HepG2 (cell line): ENCODE results near the gene PHF10. TPM values are rescaled to one million over a fixed set of nuclear protein-coding genes. Genes with fewer than 3 reads are reported as not detected.

ENCODE experiments used
- ARNT2 ChIP-seq: sonication (generic); formaldehyde crosslinking; IDR thresholded peaks from 2 replicates; pipeline ENCODE4 v1.8.0; 2022; ENCODE audit warnings: mild to moderate bottlenecking, low read depth, missing genetic modification reagents, moderate library complexity
- ATRX ChIP-seq: sonication (generic); formaldehyde crosslinking; IDR thresholded peaks from 2 replicates; pipeline ENCODE4 v1.4.0; 2020; ENCODE audit warnings: missing genetic modification reagents, borderline replicate concordance
- BORCS8-MEF2B ChIP-seq: sonication (generic); formaldehyde crosslinking; IDR thresholded peaks from 2 replicates; pipeline ENCODE4 v1.8.0; 2022; ENCODE audit warnings: mild to moderate bottlenecking, missing genetic modification reagents
- KLF11 ChIP-seq: IDR thresholded peaks from 2 replicates; pipeline ENCODE4 v1.6.1; 2016; ENCODE audit warnings: missing compliant biosample characterization
- RBAK ChIP-seq: sonication (generic); formaldehyde crosslinking; IDR thresholded peaks from 2 replicates; pipeline ENCODE4 v1.5.1; 2020; ENCODE audit warnings: mild to moderate bottlenecking, missing genetic modification reagents
- ZFP37 ChIP-seq: sonication (generic); formaldehyde crosslinking; IDR thresholded peaks from 2 replicates; pipeline ENCODE4 v1.4.0; 2020; ENCODE audit warnings: missing genetic modification reagents, borderline replicate concordance
- ZNF329 ChIP-seq: sonication (generic); formaldehyde crosslinking; IDR thresholded peaks from 2 replicates; pipeline ENCODE4 v1.9.0; 2021; ENCODE audit warnings: low read depth, mild to moderate bottlenecking, missing genetic modification reagents
- ZNF382 ChIP-seq: sonication (generic); formaldehyde crosslinking; IDR thresholded peaks from 2 replicates; pipeline ENCODE4 v1.5.0; 2020; ENCODE audit warnings: missing genetic modification reagents, mild to moderate bottlenecking, borderline replicate concordance
- ZNF562 ChIP-seq: sonication (generic); formaldehyde crosslinking; IDR thresholded peaks from 2 replicates; pipeline ENCODE4 v1.8.0; 2022; ENCODE audit warnings: missing genetic modification reagents, borderline replicate concordance
- ZNF775 ChIP-seq: sonication (generic); formaldehyde crosslinking; IDR thresholded peaks from 2 replicates; pipeline ENCODE4 v1.4.0; 2020; ENCODE audit warnings: missing genetic modification reagents, mild to moderate bottlenecking, moderate library complexity, borderline replicate concordance
- polyA plus RNA-seq, 8 experiments: library from polyadenylated mRNA; depleted of rRNA in 3 of 8; stranded (reverse) in 7 of 8; unstranded in 1 of 8; fragments of >200 nt; fragmentation: Illumina TruSeq in 4 of 8; extraction: Trizol in 4 of 8; gene quantifications; 2 replicates each; pipeline versions ENCODE4 v1.2.1 to v1.2.3, GENCODE V29; 2011 to 2016; ENCODE audit warnings: low read depth in 4 of 8, missing spikeins in 1 of 8, mixed read lengths in 1 of 8; ENCODE audit not compliant: insufficient read depth in 1 of 8
- total RNA-seq, 5 experiments: library from RNA; depleted of rRNA; stranded (reverse); fragments of >200 nt; fragmentation: Illumina TruSeq; extraction: Trizol; gene quantifications; 2 replicates each; pipeline ENCODE4 v1.2.3, GENCODE V29; 2016; ENCODE audit warnings: low read depth in 1 of 5
- TF ChIP-seq, protein P1 (sequence below): sonication (generic); formaldehyde crosslinking; IDR thresholded peaks from 2 replicates; pipeline ENCODE4 v1.8.0; 2022; ENCODE audit warnings: missing genetic modification reagents, mild to moderate bottlenecking, inconsistent platforms, borderline replicate concordance
- TF ChIP-seq, protein P2 (sequence below): sonication (generic); formaldehyde crosslinking; IDR thresholded peaks from 2 replicates; pipeline ENCODE4 v1.5.0; 2020; ENCODE audit warnings: mild to moderate bottlenecking, missing genetic modification reagents
- TF ChIP-seq, protein P3 (sequence below): IDR thresholded peaks from 2 replicates; pipeline ENCODE4 v1.6.1; 2016; ENCODE audit warnings: low read depth, control low read depth
- TF ChIP-seq, protein P4 (sequence below): sonication (generic); formaldehyde crosslinking; IDR thresholded peaks from 2 replicates; pipeline ENCODE4 v1.4.0; 2020; ENCODE audit warnings: missing genetic modification reagents
- TF ChIP-seq, protein P5 (sequence below): sonication (generic); formaldehyde crosslinking; IDR thresholded peaks from 2 replicates; pipeline ENCODE4 v1.8.0; 2022; ENCODE audit warnings: mild to moderate bottlenecking, missing genetic modification reagents; ENCODE audit not compliant: insufficient replicate concordance

The PHF10 gene
- total and polyA plus RNA-seq, 2 of the 13 experiments (the other 11 are each of a cell fraction or from before 2014, with no cell fraction given): 42.1 to 84.1 TPM

DNA sequence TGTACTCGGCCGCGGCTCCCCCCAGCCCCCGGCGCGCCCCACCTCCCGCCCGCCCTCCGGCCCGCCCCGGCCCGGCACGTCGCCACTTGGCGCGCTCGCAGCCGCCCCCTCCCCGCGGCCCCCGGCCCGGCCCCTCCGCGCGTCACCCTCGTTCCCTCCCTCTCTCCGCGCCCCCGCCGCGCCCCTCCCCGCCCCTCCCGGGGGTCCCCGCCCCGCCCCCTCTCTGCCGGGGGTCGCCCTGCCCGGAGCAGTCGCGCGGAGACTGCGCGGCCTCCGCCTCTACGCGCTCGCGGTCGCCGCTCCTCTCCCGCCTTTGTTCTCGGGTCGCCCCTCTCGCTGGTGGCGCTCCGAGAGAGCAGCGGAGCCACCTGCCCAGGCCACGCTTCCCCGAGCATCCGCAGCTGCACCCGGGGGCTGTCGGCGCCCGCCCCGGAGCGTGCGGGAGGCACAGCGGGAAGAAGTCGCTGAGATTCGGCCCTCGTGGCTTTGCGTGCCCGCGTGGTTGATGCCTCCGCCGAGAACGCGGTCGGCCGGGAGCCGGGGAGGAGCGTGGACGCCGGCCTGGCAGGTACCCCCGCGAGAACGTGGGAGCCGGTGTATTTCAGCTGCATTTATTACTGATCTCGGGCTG, at the start of gene PHF10 (continued):
- TF ChIP-seq, protein P1, sequence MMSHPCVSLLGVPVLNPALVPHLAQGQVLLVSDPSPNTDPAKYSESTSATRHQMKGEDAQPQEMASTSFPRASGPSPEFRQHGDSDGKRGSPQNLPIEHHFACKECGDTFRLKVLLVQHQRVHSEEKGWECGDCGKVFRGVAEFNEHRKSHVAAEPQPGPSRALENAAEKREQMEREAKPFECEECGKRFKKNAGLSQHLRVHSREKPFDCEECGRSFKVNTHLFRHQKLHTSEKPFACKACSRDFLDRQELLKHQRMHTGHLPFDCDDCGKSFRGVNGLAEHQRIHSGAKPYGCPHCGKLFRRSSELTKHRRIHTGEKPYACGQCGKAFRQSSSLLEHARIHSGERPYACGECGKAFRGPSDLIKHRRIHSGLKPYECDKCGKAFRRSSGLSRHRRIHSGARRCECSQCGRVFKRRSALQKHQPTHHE: peak; percentile 79; the same call in 1 of the 2 replicates
- TF ChIP-seq, protein P2, sequence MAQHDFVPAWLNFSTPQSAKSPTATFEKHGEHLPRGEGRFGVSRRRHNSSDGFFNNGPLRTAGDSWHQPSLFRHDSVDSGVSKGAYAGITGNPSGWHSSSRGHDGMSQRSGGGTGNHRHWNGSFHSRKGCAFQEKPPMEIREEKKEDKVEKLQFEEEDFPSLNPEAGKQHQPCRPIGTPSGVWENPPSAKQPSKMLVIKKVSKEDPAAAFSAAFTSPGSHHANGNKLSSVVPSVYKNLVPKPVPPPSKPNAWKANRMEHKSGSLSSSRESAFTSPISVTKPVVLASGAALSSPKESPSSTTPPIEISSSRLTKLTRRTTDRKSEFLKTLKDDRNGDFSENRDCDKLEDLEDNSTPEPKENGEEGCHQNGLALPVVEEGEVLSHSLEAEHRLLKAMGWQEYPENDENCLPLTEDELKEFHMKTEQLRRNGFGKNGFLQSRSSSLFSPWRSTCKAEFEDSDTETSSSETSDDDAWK (CRISPR knock-in tag): no peak
- TF ChIP-seq BORCS8-MEF2B (CRISPR knock-in tag) (peak; percentile 70), ZNF775 (no peak), RBAK (CRISPR knock-in tag) (no peak), ZFP37 (CRISPR knock-in tag) (no peak), ZNF382 (CRISPR knock-in tag) (no peak), ATRX (CRISPR knock-in tag) (0 out of 2 replicates have a peak, but pooled peaks have one; percentile 49), ZNF562 (CRISPR knock-in tag) (peak; percentile 91), ARNT2 (CRISPR knock-in tag) (peak; percentile 87), ZNF329 (CRISPR knock-in tag) (peak; percentile 11; the same call in 1 of the 2 replicates), KLF11 (CRISPR knock-in tag) (no peak; the same call in 1 of the 2 replicates)
- TF ChIP-seq, protein P3, sequence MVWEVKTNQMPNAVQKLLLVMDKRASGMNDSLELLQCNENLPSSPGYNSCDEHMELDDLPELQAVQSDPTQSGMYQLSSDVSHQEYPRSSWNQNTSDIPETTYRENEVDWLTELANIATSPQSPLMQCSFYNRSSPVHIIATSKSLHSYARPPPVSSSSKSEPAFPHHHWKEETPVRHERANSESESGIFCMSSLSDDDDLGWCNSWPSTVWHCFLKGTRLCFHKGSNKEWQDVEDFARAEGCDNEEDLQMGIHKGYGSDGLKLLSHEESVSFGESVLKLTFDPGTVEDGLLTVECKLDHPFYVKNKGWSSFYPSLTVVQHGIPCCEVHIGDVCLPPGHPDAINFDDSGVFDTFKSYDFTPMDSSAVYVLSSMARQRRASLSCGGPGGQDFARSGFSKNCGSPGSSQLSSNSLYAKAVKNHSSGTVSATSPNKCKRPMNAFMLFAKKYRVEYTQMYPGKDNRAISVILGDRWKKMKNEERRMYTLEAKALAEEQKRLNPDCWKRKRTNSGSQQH (CRISPR knock-in tag): no peak
- TF ChIP-seq, protein P4, sequence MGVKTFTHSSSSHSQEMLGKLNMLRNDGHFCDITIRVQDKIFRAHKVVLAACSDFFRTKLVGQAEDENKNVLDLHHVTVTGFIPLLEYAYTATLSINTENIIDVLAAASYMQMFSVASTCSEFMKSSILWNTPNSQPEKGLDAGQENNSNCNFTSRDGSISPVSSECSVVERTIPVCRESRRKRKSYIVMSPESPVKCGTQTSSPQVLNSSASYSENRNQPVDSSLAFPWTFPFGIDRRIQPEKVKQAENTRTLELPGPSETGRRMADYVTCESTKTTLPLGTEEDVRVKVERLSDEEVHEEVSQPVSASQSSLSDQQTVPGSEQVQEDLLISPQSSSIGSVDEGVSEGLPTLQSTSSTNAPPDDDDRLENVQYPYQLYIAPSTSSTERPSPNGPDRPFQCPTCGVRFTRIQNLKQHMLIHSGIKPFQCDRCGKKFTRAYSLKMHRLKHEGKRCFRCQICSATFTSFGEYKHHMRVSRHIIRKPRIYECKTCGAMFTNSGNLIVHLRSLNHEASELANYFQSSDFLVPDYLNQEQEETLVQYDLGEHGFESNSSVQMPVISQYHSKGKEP (CRISPR knock-in tag): peak; percentile 86; the same call in 1 of the 2 replicates
- TF ChIP-seq, protein P5, sequence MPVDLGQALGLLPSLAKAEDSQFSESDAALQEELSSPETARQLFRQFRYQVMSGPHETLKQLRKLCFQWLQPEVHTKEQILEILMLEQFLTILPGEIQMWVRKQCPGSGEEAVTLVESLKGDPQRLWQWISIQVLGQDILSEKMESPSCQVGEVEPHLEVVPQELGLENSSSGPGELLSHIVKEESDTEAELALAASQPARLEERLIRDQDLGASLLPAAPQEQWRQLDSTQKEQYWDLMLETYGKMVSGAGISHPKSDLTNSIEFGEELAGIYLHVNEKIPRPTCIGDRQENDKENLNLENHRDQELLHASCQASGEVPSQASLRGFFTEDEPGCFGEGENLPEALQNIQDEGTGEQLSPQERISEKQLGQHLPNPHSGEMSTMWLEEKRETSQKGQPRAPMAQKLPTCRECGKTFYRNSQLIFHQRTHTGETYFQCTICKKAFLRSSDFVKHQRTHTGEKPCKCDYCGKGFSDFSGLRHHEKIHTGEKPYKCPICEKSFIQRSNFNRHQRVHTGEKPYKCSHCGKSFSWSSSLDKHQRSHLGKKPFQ: peak; percentile 53
